DOHH2 (cell line): ENCODE results near the gene TEKTIP1.

Experiments
- H3F3A ChIP-seq: fragments of 200-600 bp; sonication (generic), shearing (Covaris generic); 2 replicates; pipeline ENCODE4 v1.6.0; 2016; ENCODE audit warnings: antibody characterized with exemption, mild to moderate bottlenecking; ENCODE audit not compliant: control insufficient read depth, insufficient read depth
- H3K27ac ChIP-seq: fragments of 200-600 bp; sonication (generic); 2 replicates; pipeline ENCODE4 v1.5.1; 2014; ENCODE audit warnings: low read depth, mild to moderate bottlenecking, low read length, moderate library complexity
- H3K27me3 ChIP-seq: fragments of 200-600 bp; sonication (generic); 2 replicates; pipeline ENCODE4 v1.6.1; 2014; ENCODE audit warnings: mild to moderate bottlenecking, low read length, mixed read lengths; ENCODE audit not compliant: control insufficient read depth
- H3K36me3 ChIP-seq: fragments of 200-600 bp; sonication (generic); 2 replicates; pipeline ENCODE4 v1.6.1; 2014; ENCODE audit warnings: mild to moderate bottlenecking, low read length, moderate library complexity, mixed read lengths; ENCODE audit not compliant: control insufficient read depth
- H3K4me1 ChIP-seq: fragments of 200-600 bp; sonication (generic); 2 replicates; pipeline ENCODE4 v1.6.1; 2014; ENCODE audit warnings: mild to moderate bottlenecking, low read length, mixed read lengths; ENCODE audit not compliant: control insufficient read depth
- H3K4me2 ChIP-seq: fragments of 200-600 bp; sonication (generic); 2 replicates; pipeline ENCODE4 v1.6.0; 2014; ENCODE audit warnings: mild to moderate bottlenecking, low read length, moderate library complexity
- H3K4me3 ChIP-seq: fragments of 200-600 bp; sonication (generic); 2 replicates; pipeline ENCODE4 v1.5.1; 2014; ENCODE audit warnings: mild to moderate bottlenecking, low read length, mixed read lengths
- H3K79me2 ChIP-seq: fragments of 200-600 bp; sonication (generic); 2 replicates; pipeline ENCODE4 v1.6.1; 2014; ENCODE audit warnings: mild to moderate bottlenecking, low read length, mixed read lengths; ENCODE audit not compliant: control insufficient read depth
- H3K9me2 ChIP-seq: fragments of 200-600 bp; sonication (generic); replicated peaks from 2 replicates; pipeline ENCODE4 v1.6.1; 2014; ENCODE audit warnings: mild to moderate bottlenecking, low read length, mixed read lengths; ENCODE audit not compliant: control insufficient read depth
- H3K9me3 ChIP-seq: fragments of 200-600 bp; sonication (generic); 2 replicates; pipeline ENCODE4 v1.6.1; 2014; ENCODE audit warnings: antibody characterized with exemption, low read length, mixed read lengths; ENCODE audit not compliant: control insufficient read depth, insufficient read depth
- H4K20me1 ChIP-seq: fragments of 200-600 bp; sonication (generic); 2 replicates; pipeline ENCODE4 v1.6.0; 2014; ENCODE audit warnings: low read depth, mild to moderate bottlenecking, antibody characterized with exemption, low read length, moderate library complexity; ENCODE audit not compliant: control insufficient read depth, insufficient read depth
- CTCF ChIP-seq: fragments of 200-600 bp; sonication (generic); IDR thresholded peaks from one replicate; pipeline ENCODE4 v1.5.1; 2014; ENCODE audit warnings: antibody characterized with exemption, mild to moderate bottlenecking, low read depth, low read length; ENCODE audit not compliant: poor library complexity, severe bottlenecking
- EZH2phosphoT487 ChIP-seq: fragments of 200-600 bp; sonication (generic); IDR thresholded peaks from 2 replicates; pipeline ENCODE4 v1.6.1; 2017; ENCODE audit warnings: borderline replicate concordance, mild to moderate bottlenecking, antibody characterized with exemption, low read length, moderate library complexity, mixed read lengths

TEKTIP1 gene

DNA sequence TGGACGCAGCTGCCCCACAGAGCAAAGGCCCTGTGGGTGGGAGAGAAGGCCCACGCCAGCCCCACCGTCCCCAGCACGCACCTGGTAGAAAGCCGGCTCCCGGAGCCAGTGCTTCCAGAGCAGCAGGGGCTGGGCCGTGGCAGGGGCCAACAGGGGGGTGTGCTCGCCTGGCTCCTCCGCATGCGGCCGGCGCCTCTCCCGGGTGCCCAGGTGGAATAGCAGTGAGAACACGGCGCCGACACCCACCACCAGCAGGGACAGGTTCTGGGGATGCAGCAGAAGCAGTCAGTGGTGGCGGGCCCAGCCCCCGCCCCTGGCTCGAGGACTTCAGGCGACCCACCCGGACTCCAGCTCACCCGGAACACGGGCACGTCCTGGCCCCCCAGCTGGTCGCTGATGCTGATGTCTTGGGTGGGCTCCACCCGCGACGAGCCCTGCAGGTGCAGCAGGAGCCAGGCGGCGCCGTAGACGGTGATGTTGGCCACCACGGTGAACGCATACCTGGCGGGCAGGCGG is 8.9 kb downstream of the TEKTIP1 start:
- peaks cover 56% of the 10 kb centered on the region for H3K36me3 ChIP-seq
- H3K9me2 ChIP-seq: no peaks in the 10 kb centered on the region
- peaks cover 6% of the 10 kb centered on the region for H3F3A ChIP-seq
- peaks cover 20% of the 10 kb centered on the region for H3K79me2 ChIP-seq
- no peaks in the 10 kb centered on the region for H3K9me3 ChIP-seq
- TF ChIP-seq CTCF: peak; percentile 29
- no peak for TF ChIP-seq EZH2phosphoT487
- no peak overlapping the region for H3K4me3 ChIP-seq
- no peak overlapping the region for H3K27ac ChIP-seq
- H3K4me2 ChIP-seq: no peak overlapping the region
- peaks cover 8% of the 10 kb centered on the region; the same call in 1 of the 2 replicates for H4K20me1 ChIP-seq
- peaks cover 8% of the 10 kb centered on the region for H3K4me1 ChIP-seq
- H3K27me3 ChIP-seq: no peaks in the 10 kb centered on the region

GRCh38 chr19:3548606-3549005 is 9.6 kb downstream of the TEKTIP1 start:
- H3K9me3 ChIP-seq: no peaks in the 10 kb centered on the region
- H3K4me1 ChIP-seq: peaks cover 16% of the 10 kb centered on the region
- no peak overlapping the region for H3K4me3 ChIP-seq
- no peaks in the 10 kb centered on the region for H3K27me3 ChIP-seq
- H3K79me2 ChIP-seq: peaks cover 26% of the 10 kb centered on the region
- peaks cover 8% of the 10 kb centered on the region; the same call in 1 of the 2 replicates for H4K20me1 ChIP-seq
- H3K36me3 ChIP-seq: peaks cover 57% of the 10 kb centered on the region
- peaks cover 8% of the 10 kb centered on the region for H3F3A ChIP-seq
- TF ChIP-seq EZH2phosphoT487 (no peak), CTCF (no peak)
- H3K4me2 ChIP-seq: no peak overlapping the region
- no peak overlapping the region for H3K27ac ChIP-seq
- H3K9me2 ChIP-seq: no peaks in the 10 kb centered on the region

DNA sequence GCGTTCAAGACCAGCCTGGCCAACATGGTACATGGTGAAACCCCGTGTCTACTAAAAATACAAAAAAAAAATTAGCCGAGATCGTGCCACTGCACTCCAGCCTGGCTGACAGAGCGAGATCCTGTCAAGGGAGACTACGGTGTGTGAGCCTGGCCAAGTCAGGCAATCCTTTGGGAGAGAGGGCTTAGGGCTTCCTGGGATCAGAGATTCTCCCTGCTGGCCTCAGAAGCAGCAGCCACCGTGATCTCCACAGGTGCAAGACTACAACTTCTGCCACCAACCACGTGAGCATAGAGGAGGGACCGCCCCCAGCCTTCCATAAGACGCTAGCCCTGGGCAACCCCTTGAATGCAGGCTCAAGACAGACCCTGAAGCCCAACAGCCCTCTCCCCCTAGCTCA is 10.8 kb downstream of the TEKTIP1 start:
- peaks cover 17% of the 10 kb centered on the region for H3F3A ChIP-seq
- H3K27me3 ChIP-seq: no peaks in the 10 kb centered on the region
- H4K20me1 ChIP-seq: peaks cover 8% of the 10 kb centered on the region; the same call in 1 of the 2 replicates
- H3K9me3 ChIP-seq: no peaks in the 10 kb centered on the region
- H3K9me2 ChIP-seq: no peaks in the 10 kb centered on the region
- H3K4me1 ChIP-seq: peaks cover 28% of the 10 kb centered on the region
- no peak overlapping the region for H3K4me2 ChIP-seq
- TF ChIP-seq CTCF: no peak
- H3K79me2 ChIP-seq: peaks cover 34% of the 10 kb centered on the region
- peaks cover 47% of the 10 kb centered on the region for H3K36me3 ChIP-seq
- H3K4me3 ChIP-seq: no peak overlapping the region
- H3K27ac ChIP-seq: no peak overlapping the region
